ENCODE results near the gene RETREG1.

Gene RETREG1

DNA sequence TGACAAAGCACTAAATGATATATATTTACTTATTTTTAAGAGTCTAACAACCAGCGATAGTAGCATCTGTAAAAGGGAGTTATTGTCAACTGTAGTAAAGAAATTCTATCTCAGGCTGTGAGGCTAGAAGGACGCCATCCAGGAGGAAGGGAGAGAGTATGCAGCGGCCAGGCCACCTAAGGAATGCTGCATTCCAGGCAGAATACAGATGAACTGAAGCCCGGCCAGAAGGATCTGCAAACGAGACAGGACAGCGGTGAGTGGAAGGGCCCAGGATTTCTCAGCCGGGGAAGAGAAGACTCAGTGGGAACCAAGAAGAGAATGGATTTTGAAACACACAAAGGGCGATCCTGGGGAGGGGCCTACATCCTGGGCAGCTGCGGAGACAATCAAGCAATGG is 7.4 kb downstream of the RETREG1 start:
- H3K9me3 Mint-ChIP-seq = no peaks in the 10 kb centered on the region
- DNase-seq (ENCODE audit: low spot score in 2 of 2) = no peak
- no peak overlapping the region for H3K4me3 Mint-ChIP-seq
- no peaks in the 10 kb centered on the region for H3K27me3 Mint-ChIP-seq
- H3K36me3 Mint-ChIP-seq (ENCODE audit: insufficient read depth) = no peaks in the 10 kb centered on the region
- H3K4me1 Mint-ChIP-seq = peaks cover 22% of the 10 kb centered on the region
- H3K27ac Mint-ChIP-seq (ENCODE audit: low read depth) = no peak overlapping the region
- ATAC-seq (replicated peaks; ENCODE audit: extremely low read depth, poor library complexity, severe bottlenecking) = no peak

DNA sequence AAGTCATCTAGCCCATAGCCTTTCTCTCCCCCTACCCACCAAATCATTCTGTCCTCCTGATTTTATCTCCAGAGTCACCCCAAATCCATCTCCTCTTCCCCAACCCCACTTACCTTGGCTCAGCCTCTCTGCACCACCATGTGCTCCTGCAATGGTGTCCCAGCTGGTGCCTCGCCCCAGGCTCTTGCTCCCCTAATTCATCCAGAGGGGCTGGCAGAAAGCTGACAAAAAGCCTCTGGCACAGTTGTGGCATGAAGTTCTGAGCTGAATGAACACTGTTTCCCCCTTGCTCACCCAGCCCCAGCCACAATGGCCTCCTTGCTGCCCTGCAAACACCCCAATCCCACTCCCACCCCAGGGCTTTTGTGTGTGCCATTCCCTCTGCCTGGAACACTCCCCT is 10.2 kb downstream of the RETREG1 start:
- H3K27ac Mint-ChIP-seq (ENCODE audit: low read depth) = no peak overlapping the region
- H3K9me3 Mint-ChIP-seq = no peaks in the 10 kb centered on the region
- H3K27me3 Mint-ChIP-seq = no peaks in the 10 kb centered on the region
- H3K4me1 Mint-ChIP-seq = peaks cover 26% of the 10 kb centered on the region
- ATAC-seq (replicated peaks; ENCODE audit: extremely low read depth, poor library complexity, severe bottlenecking) (no peak), DNase-seq (ENCODE audit: low spot score in 2 of 2) (no peak)
- no peak overlapping the region for H3K4me3 Mint-ChIP-seq
- H3K36me3 Mint-ChIP-seq (ENCODE audit: insufficient read depth) = no peaks in the 10 kb centered on the region

DNA sequence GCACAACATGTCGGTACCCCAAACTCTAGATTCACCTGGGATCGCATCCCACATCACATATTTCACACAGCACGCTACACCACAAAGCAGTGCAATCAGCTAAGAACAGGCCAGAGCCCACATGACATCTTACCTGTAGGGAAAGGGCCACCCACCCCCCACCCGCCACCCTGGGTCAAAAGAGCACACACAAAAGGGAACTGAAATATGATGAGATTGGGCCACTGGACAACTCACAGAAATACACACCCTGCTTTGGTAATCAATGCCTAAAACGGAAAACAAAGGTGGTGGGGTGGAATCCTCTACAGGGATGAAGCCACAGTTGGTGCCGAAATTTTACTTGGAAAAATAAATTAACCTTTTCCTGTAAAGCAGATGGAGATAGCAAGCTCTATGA is 13.1 kb downstream of the RETREG1 start:
- no peak for DNase-seq (ENCODE audit: low spot score in 2 of 2)
- Mint-ChIP-seq H3K36me3 (ENCODE audit: insufficient read depth) (no peaks in the 10 kb centered on the region), H3K4me1 (peaks cover 23% of the 10 kb centered on the region), H3K4me3 (no peak overlapping the region), H3K9me3 (no peaks in the 10 kb centered on the region), H3K27me3 (no peaks in the 10 kb centered on the region), H3K27ac (ENCODE audit: low read depth) (no peak overlapping the region)
- no peak for ATAC-seq (replicated peaks; ENCODE audit: extremely low read depth, poor library complexity, severe bottlenecking)

DNA sequence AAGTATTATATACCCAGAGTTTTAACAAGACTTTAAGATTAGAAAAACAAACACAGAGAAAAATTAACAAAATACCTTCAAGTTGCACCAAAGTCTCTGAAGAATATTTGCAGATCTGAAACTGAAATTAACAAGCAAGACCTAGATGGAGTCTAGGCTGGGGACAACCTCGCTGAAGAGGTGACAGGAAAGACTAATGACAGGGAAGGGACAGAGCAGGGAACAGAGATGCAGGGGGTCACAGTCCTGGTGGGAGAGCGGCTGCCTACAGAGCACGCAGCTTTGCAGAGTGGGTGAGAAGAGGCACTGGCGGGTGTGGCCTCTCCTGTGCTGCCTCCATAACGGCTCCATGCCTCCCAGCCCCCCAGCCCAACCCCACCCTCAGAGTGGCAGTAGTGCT is 13.5 kb downstream of the RETREG1 start:
- H3K27ac Mint-ChIP-seq (ENCODE audit: low read depth) = no peak overlapping the region
- H3K4me1 Mint-ChIP-seq = peaks cover 24% of the 10 kb centered on the region
- no peaks in the 10 kb centered on the region for H3K9me3 Mint-ChIP-seq
- no peaks in the 10 kb centered on the region for H3K27me3 Mint-ChIP-seq
- no peaks in the 10 kb centered on the region for H3K36me3 Mint-ChIP-seq (ENCODE audit: insufficient read depth)
- no peak overlapping the region for H3K4me3 Mint-ChIP-seq
- no peak for DNase-seq (ENCODE audit: low spot score in 2 of 2)
- ATAC-seq (replicated peaks; ENCODE audit: extremely low read depth, poor library complexity, severe bottlenecking) = no peak

DNA sequence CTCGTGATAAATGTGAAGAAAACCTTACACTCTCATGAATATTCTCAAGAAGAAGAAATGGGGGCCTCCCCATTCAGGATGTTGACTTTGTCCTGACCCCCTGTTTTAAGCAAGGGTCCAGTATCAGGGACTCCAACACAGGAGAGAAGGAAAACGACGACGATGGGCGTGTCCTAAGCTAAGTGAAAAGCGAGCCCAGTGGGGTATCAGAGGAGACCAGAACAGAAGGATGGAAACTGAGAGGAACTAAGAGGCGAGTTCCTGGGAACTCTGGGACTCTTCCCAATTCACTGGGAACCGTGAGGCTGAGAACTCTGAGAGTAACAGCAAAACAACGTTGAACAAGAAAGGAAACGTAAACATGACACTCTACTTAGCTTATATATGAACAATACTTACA is 14.6 kb downstream of the RETREG1 start:
- no peak overlapping the region for H3K27ac Mint-ChIP-seq (ENCODE audit: low read depth)

DNA sequence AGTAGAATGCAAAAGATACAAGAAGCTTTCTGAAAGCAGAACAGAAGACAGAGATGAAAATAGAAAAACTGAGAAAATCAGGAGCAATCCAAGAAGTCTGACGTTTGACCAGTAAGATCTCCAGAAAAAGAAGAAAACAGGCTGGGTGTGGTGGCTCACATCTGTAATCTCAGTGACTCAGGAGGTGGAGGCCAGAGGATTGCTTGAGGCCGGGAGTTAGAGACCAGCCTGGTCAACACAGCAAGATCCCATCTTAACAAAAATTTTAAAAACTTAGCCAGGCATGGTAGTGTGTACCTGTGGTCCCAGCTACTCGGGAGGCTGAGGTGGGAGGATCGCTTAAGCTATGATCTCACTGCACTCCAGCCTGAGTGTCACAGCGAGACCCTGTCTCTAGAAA is 15.9 kb downstream of the RETREG1 start:
- Mint-ChIP-seq H3K36me3 (ENCODE audit: insufficient read depth) (no peaks in the 10 kb centered on the region), H3K27me3 (no peaks in the 10 kb centered on the region), H3K4me3 (no peak overlapping the region), H3K4me1 (peaks cover 36% of the 10 kb centered on the region), H3K27ac (ENCODE audit: low read depth) (no peak overlapping the region), H3K9me3 (no peaks in the 10 kb centered on the region)
- no peak for ATAC-seq (replicated peaks; ENCODE audit: extremely low read depth, poor library complexity, severe bottlenecking)
- no peak for DNase-seq (ENCODE audit: low spot score in 2 of 2)

More for the DNA sequence above, 14.6 kb downstream of the RETREG1 start:
- H3K4me1 Mint-ChIP-seq = peaks cover 35% of the 10 kb centered on the region
- ATAC-seq (replicated peaks; ENCODE audit: extremely low read depth, poor library complexity, severe bottlenecking) (no peak), DNase-seq (ENCODE audit: low spot score in 2 of 2) (no peak)
- no peak overlapping the region for H3K4me3 Mint-ChIP-seq
- H3K9me3 Mint-ChIP-seq = no peaks in the 10 kb centered on the region
- H3K36me3 Mint-ChIP-seq (ENCODE audit: insufficient read depth) = no peaks in the 10 kb centered on the region
- H3K27me3 Mint-ChIP-seq = no peaks in the 10 kb centered on the region

DNA sequence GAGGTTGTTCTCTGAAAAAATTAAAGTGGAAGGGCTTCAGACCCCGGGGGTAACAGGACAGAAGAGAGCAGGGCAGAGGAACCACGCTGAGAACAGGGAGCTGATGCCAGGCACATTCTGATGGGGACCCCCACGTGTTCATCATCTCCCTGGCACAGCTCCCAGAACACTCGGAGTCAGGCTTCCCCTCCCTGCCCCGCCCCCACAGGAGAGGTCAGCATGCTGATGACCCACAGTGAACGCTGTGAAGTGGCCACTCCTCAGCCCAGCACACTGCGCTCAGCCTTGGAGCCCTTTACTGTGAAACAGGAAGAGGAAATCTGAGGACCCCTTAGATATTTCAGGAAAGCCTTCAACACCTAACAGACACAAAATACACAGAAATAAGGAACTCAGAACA is 16.4 kb downstream of the RETREG1 start:
- Mint-ChIP-seq H3K36me3 (ENCODE audit: insufficient read depth) (no peaks in the 10 kb centered on the region), H3K9me3 (no peaks in the 10 kb centered on the region), H3K4me3 (no peak overlapping the region), H3K4me1 (peaks cover 36% of the 10 kb centered on the region), H3K27me3 (no peaks in the 10 kb centered on the region), H3K27ac (ENCODE audit: low read depth) (no peak overlapping the region)
- no peak for ATAC-seq (replicated peaks; ENCODE audit: extremely low read depth, poor library complexity, severe bottlenecking)
- DNase-seq (ENCODE audit: low spot score in 2 of 2) = no peak

DNA sequence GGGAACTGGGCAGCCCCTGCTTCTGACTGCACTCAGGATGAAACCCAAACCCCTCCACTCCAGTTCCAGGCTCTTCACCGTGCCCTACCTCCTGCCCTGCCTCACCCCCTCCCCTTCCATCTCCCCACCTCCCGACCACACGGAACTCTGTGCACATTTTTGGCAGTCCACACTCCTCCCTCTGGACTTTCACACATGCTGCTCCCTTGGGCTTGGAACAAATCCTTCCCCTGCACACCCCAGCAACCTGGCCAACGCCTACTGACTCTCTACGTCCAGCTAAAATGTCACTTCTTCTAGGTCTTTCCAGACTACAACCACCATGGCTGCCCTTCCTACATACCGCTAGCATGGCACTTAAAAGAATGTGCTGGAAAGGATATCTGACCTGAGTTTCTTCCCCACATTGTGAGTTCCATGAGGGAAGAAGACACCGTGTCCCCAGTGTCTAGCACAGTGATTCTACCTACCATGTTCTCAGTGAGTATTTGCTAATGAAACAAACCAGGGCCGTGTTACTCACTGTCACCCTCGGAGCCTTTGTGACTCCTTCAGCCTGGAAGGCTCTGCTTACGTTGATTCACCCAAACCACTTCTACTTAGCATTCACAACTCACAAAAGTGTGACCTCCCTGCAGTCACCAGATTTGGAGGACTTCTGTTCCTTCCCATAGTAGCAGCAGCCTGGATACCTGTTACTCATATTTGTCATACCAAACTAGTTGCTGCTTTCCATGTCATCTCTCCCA is 18.7 kb downstream of the RETREG1 start:
- Mint-ChIP-seq H3K4me3 (no peak overlapping the region), H3K27ac (ENCODE audit: low read depth) (no peak overlapping the region), H3K9me3 (no peaks in the 10 kb centered on the region), H3K36me3 (ENCODE audit: insufficient read depth) (no peaks in the 10 kb centered on the region), H3K4me1 (peaks cover 35% of the 10 kb centered on the region), H3K27me3 (no peaks in the 10 kb centered on the region)
- ATAC-seq (replicated peaks; ENCODE audit: extremely low read depth, poor library complexity, severe bottlenecking) (no peak), DNase-seq (ENCODE audit: low spot score in 2 of 2) (no peak)

DNA sequence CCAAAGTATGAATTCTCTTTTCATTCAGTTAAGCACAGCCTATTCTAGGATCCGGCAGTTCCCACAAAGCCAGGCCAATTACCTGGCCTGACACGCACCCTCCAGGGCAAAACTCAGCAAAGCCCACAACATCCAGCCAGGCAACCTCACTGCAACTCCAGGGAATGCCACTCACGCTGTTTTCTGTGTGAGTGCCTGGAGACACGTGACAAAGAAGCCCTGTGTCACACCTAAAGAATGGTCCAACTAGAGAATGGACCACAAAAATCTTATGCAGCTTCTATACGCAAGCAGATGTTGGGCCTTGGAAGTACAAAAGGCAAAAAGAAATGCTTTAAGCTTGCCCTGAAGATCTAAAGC is 20.2 kb downstream of the RETREG1 start:
- H3K27me3 Mint-ChIP-seq = no peaks in the 10 kb centered on the region
- ATAC-seq (replicated peaks; ENCODE audit: extremely low read depth, poor library complexity, severe bottlenecking) (no peak), DNase-seq (ENCODE audit: low spot score in 2 of 2) (no peak)
- H3K27ac Mint-ChIP-seq (ENCODE audit: low read depth) = no peak overlapping the region
- no peaks in the 10 kb centered on the region for H3K36me3 Mint-ChIP-seq (ENCODE audit: insufficient read depth)
- no peaks in the 10 kb centered on the region for H3K9me3 Mint-ChIP-seq
- peaks cover 37% of the 10 kb centered on the region for H3K4me1 Mint-ChIP-seq
- no peak overlapping the region for H3K4me3 Mint-ChIP-seq

DNA sequence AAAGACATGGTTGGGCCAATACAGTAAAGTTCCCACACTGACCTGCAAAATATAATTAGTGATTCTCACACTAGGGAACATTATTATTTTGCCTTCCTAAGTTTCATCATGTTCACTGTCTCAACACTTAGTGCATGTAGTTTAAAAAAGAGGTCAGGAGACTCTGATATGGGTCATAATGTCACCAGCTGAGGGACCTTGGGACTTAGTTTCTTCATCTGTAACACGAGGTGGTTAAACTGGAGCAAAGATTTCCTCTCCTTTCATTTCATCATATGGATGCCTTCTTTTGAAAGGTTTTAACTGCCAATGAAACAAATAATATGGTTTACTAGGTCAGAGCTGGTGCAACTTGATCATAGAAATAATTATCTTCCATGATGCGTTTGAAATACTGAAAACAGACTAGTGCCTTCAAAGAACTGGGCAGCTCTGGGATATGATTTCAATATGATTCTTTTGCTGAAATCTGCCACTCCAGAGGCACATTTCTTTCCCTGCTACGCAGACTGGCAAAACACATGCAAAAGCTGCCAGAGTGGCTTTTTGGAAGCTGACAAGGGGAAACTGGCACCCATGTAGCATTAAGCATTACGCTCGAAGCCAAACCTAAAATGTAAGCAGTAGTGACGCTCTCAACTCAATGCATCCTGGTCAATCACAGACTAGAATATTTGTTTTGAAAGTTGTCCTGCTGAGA is 20.8 kb downstream of the RETREG1 start:
- Mint-ChIP-seq H3K27ac (ENCODE audit: low read depth) (no peak overlapping the region), H3K4me1 (peaks cover 39% of the 10 kb centered on the region)

DNA sequence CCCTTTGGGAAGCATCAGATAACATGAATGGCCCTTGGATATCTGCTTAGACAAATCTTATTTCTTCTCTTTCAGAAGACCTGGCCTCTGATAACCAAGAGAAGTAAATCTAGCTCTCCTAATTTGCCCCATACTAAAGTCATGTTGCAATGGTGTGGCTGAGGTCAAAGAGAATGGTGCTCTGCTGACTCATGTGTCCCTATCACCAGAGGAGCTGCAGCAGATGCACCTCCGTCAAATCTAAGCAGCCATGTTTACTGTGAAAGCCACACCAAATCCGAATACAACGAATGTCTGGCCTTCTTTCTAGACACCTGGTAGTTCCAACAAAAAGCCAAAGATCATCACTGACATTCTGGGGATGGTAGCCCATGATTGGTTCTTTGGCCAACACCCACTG is 23.2 kb downstream of the RETREG1 start:
- Mint-ChIP-seq H3K4me1 (peaks cover 32% of the 10 kb centered on the region), H3K9me3 (no peaks in the 10 kb centered on the region), H3K4me3 (no peak overlapping the region), H3K27ac (ENCODE audit: low read depth) (no peak overlapping the region), H3K36me3 (ENCODE audit: insufficient read depth) (peaks cover 2% of the 10 kb centered on the region), H3K27me3 (no peaks in the 10 kb centered on the region)
- ATAC-seq (replicated peaks; ENCODE audit: extremely low read depth, poor library complexity, severe bottlenecking) (no peak), DNase-seq (ENCODE audit: low spot score in 2 of 2) (no peak)

More for the DNA sequence above, 20.8 kb downstream of the RETREG1 start:
- H3K4me3 Mint-ChIP-seq = no peak overlapping the region
- H3K27me3 Mint-ChIP-seq = no peaks in the 10 kb centered on the region
- no peaks in the 10 kb centered on the region for H3K9me3 Mint-ChIP-seq
- H3K36me3 Mint-ChIP-seq (ENCODE audit: insufficient read depth) = no peaks in the 10 kb centered on the region
- DNase-seq (ENCODE audit: low spot score in 2 of 2) = no peak
- ATAC-seq (replicated peaks; ENCODE audit: extremely low read depth, poor library complexity, severe bottlenecking) = no peak

DNA sequence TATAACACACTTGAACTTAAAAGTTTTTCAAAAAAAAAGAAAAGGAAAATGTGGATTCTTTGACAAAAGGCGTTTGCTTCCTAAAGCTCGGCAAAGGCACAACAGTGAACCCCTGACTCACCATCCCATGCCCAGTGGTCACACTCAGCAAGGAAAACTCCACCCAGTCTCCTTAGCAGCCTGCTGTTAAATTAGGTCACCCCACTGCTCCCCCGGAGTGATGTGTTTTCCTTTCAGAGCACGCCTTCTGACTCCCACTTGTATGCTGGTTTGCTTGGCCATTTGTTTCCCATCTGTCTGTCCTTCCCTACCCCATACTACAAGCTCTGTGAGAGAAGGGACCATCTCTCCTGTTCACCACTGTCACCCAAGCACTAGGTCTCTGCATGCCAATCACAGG is 23.8 kb downstream of the RETREG1 start:
- no peaks in the 10 kb centered on the region for H3K27me3 Mint-ChIP-seq
- H3K27ac Mint-ChIP-seq (ENCODE audit: low read depth) = no peak overlapping the region
- peaks cover 28% of the 10 kb centered on the region for H3K4me1 Mint-ChIP-seq
- DNase-seq (ENCODE audit: low spot score in 2 of 2) (no peak), ATAC-seq (replicated peaks; ENCODE audit: extremely low read depth, poor library complexity, severe bottlenecking) (no peak)
- H3K36me3 Mint-ChIP-seq (ENCODE audit: insufficient read depth) = peaks cover 2% of the 10 kb centered on the region
- H3K9me3 Mint-ChIP-seq = no peaks in the 10 kb centered on the region
- no peak overlapping the region for H3K4me3 Mint-ChIP-seq

DNA sequence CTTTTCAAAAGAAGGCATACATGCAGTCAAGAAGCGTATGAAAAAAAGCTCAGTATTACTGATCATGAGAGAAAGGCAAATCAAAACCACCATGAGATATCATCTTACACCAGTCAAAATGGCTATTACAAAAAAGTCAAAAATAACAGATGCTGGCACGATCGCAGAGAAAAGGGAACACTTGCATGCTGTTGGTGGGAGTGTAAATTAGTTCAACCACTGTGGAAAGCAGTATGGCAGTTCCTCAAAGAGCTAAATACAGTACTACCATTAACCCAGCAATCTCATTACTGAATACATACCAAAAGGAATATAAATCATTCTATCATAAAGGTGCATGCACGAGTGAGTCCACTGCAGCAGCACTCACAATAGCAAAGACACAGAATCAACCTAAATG is 24.5 kb downstream of the RETREG1 start:
- no peak overlapping the region for H3K27ac Mint-ChIP-seq (ENCODE audit: low read depth)
- no peaks in the 10 kb centered on the region for H3K9me3 Mint-ChIP-seq
- no peak for ATAC-seq (replicated peaks; ENCODE audit: extremely low read depth, poor library complexity, severe bottlenecking)
- H3K27me3 Mint-ChIP-seq = no peaks in the 10 kb centered on the region
- H3K36me3 Mint-ChIP-seq (ENCODE audit: insufficient read depth) = peaks cover 2% of the 10 kb centered on the region
- no peak for DNase-seq (ENCODE audit: low spot score in 2 of 2)
- peaks cover 20% of the 10 kb centered on the region for H3K4me1 Mint-ChIP-seq
- H3K4me3 Mint-ChIP-seq = no peak overlapping the region

Measured in central memory CD8-positive, alpha-beta T cell (primary cell).